HG03354 (cell line): ENCODE measurements around the gene GLIS1.

Source experiments
- ATAC-seq: cut with Tn5 transposase; IDR thresholded peaks from one replicate; pipeline ENCODE4 v1.9.1; 2021; ENCODE audit warnings: mild to moderate bottlenecking; ENCODE audit not compliant: unreplicated experiment, poor library complexity, severe bottlenecking

Gene GLIS1

DNA sequence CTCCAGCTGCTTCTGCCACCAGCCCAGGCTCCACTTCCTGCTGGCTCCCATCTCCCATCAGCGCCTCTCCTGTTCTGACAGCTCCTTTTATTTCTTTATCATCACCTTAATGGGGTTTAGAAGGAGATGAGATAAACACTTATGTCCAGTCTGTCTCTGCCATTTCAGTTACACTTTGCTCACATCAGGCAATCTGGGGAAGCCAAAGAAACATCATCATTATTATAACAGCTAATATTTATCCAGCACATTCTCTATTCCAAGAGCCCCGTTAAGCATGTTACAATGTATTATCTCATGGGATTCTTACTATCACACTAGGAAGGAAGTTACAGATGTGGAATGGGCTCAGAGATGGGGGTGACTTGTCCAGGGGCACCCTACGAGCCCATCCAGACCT, 248.6 kb downstream of the GLIS1 start:
- ATAC-seq = no peak

DNA sequence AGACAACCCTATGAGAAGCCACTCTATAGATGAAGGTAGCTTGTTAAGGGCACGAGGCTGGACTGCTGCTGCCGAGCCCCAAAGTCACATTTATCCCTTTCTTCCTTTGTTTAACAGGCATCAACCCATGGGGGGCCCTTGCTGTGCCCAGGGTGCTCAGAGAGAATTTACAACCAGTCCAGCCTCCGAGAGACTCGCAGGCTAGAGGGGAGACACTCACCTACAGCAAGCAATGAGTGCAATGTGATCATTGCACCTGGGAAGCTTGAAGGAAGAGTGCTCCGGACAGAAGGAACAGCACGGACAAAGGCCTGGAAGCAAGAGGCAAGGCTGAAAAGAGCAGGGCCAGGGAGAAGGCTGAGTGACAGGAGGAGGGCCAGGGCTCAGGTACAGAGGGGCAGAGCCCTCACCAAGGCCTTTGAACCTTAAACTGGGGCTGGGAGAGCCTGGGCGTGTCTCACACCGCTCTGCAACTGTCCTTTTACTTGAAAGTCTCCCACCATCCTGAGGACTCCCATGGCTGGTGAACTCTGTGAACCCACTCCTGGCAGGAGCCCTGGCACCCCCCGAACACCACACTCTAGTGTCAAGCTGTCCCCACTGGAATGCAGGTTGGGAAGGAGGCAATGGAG, 252.5 kb downstream of the GLIS1 start:
- no peak for ATAC-seq

DNA sequence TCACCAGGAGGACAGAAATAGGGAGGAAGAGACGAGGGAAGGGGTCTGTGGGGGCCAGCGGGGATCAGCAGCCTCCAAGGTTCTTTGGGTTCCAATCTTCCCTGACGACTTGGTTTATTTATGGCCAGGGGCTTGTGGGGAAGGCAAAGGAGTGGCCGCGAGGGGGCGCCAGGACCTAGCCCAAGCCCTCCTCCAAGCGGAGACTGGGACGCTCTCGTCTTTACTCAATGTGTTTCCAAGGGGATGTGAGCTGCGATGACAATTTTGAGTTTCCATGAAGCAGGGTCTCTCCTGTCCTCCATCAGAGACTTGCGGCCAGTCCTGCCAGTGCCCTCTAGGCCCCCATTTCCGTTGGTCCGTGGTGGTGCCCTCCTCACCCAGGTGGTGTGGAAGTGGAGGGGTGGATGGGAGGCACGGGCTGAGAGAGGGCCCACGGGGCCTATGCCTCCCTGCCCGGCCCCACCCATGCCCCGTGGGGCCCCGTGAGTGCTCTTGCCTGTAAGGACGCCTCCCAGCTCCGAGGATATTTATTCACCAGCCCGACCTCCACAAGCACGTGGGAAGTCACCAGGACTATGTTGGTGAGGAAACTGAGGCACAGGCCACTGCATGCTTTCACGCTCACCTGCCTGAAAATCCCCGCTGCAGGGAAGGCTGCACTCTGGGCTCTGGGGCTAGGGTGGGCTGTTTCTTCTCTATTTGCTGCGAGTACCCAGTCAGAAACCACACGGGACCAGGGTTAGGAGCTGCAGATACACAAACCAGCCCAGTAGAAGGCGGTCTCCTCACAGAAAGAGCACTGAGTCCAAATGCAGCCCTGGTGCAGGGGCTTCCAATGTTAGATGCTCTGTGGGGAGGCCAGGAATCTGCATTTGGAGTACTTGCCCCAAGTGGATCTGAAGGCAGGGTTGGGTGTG, 253.2 kb downstream of the GLIS1 start:
- ATAC-seq = no peak

DNA sequence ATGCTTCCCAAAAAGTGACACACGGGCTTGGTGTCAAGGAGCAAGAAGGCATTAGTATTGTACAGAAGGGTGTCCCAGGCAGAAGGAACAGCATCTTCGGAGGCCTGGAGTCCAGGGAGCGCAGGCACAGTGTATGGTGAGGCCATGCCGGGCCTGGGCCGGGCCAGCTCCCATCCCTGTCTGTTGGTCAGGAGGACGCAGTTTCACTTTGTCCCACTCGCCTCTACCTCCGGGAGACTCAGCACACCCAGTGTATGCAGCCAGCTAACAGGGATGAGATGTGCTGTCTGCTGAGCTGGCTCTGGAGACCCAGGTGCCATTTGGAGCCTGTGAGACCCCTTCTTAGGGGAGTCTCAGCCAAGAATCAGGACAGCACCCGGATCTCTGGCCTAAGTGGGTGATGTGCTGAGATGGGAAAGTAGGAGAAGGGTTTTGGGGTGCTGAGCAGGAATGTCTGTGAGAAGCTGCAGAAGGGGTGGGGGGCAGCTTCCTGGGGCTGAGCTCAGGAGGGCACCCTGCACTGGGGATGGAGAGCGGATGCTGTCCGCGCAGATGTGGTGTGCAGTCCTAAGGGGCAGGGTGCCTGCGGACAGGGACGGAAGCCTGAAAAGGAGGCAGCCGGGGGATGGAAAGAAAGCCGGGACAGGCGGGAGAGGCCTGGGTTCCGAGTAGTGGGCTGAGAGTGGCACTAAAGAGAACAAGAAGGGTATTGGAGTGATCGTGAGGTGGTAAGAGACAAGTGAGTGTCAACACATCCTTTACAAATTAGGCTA, 254.1 kb downstream of the GLIS1 start:
- ATAC-seq = no peak

DNA sequence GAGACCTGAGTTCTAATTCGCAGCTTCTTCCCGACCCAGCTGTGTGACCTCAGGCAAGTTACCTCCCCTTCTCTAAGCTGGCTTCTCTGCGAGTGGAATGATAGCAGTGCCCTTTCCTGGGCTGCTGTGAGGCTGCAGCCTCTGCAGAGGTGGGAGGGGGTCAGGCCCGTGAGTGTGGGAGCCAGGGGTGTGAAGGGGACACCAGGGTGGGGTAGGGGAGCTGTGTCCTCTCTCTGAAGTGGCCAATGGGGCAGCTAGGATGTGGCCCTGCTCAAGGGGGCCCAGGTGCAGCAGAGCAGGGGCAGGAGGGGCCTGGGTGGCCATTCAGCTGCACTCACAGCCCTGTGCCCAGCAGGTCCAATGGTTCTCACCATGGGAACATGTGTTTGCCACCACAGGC, 255.3 kb downstream of the GLIS1 start:
- no peak for ATAC-seq

DNA sequence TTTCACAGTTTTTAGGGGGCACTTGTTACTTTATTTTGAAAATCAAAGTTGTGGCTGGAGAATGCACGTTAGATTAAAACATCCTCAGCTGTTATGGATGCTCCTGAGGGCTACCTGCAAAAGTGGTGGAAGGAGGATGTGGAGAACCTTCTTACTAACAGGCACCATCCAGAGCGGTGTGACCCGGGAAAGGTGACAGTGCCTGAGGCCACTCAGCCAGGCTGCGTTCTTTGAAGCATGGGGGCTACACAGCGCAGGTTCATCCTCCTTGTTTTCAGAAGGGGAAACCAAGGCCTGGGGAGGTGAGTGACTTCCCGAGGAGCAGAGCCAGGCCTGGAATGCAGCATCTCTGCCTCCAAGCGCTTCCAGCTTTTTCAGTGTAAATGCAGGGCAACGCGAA, 255.8 kb downstream of the GLIS1 start:
- ATAC-seq = no peak

DNA sequence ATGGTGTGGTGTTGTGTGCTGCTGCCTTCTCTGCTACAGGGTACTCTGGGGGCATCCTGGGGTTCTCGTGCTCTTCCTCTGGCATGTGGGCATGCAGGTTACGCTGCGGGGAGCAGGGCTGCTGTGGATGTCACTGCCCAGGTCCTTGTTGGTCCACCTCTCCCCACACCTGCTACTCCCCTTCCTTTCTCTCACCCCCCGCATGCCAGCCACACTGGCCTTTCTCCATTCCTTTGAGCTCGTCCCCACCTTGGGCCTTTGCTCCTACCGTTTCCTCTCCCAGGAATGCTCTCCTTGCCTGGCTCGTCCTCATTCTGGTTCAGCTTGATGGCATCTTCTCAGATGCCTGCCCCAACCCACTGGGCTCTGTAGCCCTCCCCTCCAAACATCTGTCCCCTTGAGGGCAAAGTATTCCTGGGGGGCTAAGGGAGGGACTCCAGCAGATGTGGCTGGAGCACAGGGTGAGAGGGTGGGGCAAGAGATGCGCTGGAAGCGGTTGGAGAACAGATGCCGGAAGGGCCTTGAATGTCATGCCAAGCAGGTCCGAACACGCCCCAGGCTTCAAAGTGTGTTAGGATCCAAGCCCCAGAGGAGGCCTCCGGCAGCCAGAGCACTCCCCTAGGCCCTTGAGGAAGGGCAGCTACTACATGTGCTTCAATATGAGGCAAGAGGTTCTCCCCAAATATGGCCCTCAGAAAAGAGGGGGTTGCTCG, 256.4 kb downstream of the GLIS1 start:
- ATAC-seq = no peak

DNA sequence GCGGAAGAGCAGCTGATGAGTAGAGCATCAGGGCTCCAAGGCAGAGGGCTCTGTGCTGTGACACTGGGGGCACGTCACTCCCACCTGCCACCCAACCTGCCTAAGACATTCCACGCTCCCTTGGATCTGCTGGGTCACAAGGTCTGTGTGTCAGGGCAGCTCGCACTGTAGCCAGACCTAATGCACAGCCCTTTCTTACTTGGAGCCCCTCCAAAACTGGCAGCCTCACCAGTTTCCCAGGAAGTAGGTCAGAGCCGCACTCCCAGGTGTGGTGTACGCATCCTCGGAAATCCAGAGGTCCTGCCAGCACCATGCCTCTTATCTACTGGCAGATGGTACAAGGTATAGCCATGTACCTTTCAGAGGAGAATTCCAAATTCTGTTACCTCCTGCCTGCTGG, 257.5 kb downstream of the GLIS1 start:
- ATAC-seq = no peak

DNA sequence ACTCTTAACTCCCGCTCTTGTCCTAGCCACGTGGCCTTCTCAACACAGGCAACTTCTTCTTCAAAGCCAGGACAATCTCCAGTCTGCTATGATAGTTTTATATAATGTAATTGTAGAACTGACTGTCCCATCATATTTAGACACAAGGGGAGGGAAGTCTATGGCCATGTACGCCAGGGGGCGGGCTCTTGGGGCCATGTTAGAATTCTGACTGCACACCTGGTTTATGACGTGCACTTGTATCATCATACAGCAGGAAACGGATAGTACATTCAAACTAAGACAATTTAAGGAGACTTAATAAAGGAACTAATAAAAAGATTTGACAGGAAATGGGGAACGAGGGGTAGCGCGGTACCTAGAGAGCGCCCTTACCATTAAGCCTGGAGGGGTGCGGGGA, 258.3 kb downstream of the GLIS1 start:
- no peak for ATAC-seq

DNA sequence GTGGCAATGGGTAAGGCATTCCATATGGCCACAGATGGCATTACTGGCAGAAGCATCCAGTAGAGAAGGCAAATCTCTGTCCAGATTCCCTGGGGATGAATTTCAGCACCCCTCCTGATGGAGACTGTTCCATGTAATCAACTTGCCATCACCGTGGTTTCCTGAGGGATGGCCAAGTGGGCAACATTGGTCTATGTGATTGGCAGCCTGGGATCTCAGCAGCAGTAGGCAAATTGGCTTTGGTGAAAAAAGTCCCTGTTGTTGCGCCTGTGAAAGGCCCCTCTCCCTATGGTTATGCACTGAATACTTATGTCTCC, 260.5 kb downstream of the GLIS1 start:
- no peak for ATAC-seq

DNA sequence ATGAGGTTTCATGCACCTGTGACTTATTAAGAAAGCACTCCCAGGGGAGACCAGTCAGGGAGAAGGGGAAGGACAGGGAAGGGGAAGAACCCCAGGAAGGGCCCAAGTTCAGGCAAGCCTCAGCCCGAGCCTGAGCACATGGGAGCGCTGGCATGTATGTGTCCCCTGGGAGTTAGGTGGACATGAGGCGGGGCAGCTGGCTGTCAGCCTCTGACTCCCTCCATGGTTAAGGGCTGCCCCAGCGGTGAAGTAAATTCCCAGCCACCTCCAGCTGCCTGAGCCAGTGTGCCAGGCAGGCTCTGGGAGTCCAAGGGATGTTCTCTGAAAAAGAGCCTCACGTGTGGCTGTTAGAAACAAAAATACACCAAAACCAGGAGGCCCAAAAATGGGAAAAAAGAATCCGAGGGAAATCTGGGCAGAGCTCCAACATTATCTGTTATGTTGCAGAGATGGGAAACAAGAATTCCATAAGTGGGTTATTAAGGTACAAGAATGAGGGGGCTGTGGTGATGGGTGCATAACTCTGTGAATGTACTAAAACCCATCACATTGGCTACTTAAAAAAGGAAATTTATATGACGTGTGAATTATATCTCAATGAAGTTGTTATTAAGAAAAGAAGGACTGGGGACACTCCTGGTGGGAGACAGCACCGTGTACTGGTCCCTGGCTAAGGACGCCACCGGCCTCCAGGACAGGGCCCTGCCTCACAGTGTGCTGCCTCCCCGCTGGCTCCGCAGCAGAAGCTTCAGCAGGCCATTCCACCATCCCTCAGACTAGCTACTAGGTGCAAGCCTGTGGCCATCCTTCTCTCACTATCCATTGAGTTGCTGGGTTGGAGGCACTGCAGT, 261.1 kb downstream of the GLIS1 start:
- ATAC-seq = no peak

DNA sequence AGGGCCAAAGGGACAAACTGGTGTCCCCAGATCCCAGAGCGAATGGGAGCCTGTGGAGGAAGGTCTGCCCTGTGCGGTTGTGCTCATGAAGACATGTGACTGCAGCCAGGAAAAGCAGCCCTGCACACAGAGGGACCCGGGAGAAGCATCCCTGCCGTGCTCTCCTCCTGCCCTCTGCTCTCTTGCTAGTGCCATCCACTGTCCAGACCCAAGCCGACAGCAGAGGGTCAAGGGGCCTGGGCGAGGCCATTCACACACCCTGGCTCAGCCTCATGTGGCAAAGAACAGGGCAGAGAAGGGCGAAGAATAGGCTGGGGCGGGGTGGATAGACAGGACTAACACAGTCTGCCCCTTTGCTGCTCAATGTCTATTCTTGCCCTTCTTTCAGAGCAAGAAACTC, 262.4 kb downstream of the GLIS1 start:
- ATAC-seq = no peak

DNA sequence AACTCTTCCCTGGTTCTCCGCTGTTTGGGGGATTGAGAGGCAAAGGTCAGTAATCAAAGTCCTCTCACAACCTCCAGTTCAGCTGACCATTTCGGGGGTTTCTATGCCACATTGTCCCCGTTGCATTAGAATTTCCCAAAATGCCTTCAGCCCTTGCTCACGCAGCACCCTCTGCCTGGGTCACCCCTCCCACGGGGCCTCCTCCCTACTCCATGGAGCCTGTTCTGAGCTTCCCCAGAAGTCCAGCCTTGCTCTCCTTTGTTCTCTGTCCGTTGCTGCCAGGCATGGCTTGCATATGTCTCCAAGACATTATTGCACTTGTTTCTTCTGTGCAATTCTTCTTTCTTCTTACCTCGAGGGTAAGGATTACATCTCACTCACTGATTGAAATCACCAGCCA, 263.3 kb downstream of the GLIS1 start:
- ATAC-seq = no peak

DNA sequence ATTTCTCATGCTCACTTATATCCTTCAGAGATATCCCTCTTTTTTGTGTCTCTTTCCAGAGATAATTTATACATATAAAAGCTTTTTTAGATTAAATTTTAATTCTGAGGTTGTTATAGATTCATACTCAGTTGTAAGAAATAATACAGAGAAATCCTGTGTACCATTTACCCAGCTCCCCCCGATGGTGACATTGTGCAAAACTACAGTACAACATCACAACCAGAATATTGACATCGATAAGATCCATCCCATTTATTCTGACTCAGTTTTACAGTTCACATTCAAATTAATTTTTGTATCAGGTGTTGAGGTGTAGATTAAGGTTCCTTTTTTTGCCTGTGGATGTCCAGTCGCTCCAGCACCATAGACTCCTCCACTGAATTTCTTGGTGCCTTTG, 265.5 kb downstream of the GLIS1 start:
- no peak for ATAC-seq

DNA sequence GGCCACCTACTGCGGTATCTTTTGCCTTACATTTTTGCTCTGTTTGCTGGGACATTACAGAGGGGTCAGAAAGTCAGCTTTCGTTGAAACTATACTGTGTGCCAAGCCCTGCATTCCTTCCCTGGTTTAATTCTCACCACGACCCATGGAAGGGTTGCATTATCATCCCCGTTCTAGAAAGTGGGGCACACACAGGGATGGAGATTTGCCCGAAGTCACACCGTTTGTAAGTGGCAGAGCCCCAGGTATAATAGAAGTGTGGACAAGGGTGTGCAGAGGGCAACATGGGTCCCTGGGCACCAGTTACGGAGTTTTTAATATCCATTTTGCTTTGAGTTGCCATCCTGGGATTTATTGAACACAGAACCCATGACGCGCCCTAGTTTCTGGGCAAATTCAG, 268.0 kb downstream of the GLIS1 start:
- ATAC-seq = no peak

DNA sequence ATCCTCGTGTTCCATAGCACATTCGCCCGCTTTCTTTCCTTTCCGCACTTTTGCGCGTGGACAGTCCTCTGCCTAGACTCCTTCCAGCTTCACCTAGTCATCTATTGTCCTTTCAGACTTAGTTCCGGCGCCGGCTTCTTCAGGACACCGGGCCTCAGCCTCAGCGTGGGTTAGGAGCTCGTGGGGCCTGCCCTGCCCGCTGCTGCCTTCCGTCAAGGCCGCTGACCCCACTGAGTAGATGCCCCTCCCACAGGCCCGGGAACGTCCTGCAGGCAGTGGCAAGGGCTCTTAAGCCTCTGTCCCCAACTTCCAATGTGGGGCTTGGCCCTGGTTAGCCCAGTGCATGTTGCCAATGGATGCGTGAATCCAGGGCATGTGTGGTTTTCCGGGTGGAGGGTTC, 268.4 kb downstream of the GLIS1 start:
- no peak for ATAC-seq

DNA sequence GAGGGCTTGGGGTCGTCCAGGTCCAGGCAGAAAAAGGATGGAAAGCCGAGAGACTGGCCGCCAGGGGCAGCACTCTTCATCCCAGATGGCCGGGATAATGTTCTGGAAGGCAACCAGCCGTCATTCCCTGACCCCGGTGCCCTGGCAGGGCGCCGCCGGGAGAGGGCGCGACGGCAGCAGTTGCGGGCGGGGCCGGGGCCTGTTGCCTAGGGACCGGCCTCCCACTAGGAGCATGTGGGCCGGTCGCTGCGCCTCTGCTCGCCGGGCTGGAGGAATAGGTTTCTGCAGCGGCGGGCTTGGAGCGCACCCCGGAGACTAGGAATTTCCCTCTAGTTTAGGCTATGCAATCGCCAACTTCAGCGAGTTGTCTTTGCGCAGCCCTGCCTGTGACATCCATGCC, 268.8 kb downstream of the GLIS1 start:
- ATAC-seq = no peak

DNA sequence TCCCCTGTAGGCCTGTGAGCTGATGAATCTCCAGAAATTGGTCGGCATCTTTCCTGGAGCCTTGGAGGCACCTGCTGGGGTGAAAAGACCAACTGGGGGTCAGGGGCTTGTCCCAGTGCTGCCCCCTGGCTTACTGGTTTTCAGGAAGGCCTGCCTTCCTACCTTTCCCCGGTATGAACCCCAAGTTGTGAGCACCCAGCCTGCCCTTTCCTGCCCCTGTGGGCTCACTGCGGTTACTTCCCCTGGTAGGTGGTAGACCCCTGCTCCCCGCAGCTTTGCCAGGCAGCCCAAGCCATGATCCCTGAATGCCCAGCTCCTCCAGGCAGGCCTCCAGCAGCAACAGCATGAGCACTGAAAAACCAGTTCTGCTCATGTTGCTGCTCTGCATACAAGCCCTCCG, 269.6 kb downstream of the GLIS1 start:
- ATAC-seq = no peak

DNA sequence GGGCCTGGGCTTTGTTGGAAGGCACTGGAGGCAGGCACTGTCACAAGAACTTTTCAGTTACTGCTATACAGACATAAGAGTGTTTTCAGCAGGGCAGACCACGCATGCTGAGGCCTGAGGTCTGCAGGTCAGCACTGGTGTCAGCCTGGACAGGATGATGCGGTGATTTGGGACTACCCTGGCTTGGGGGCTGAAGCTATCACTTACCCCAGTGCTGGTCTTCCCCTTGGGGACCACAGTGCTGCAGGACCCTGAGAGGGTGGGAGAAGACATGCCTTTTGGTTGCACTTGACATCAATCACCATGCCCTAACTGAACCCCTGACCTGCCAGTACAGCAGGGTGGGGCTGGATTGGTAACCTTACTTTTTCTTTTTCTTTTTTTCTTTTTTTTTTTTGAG, 270.6 kb downstream of the GLIS1 start:
- no peak for ATAC-seq
